Measurements from ENCODE around the gene IL18R1.

Gene IL18R1

DNA sequence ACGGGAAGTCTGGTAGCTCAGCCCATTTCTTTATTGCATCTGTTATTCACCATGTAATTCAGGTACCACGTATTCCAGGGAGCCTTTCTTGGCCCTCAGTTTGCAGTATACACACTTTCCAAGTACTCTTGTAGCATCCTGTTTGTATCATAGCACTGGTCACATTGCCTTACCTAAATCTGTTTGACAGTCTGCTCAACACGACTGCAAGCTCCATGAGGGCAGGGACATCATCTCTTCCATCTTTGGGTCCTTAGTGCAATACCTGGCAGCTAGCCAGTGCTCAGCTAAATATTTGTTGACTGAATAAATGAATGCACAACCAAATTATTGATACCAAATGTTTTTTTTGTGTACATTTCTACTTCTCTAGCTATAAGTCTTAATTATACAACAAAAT lies 11.2 kb upstream of the IL18R1 start:
- TF ChIP-seq CTCF (conservative IDR thresholded peaks at IDR 0.05; ENCODE audit: low read depth, low read length): no peak
- H3K4me3 ChIP-seq (ENCODE audit: low read depth, low read length): no peak overlapping the region
- DNase-seq (ENCODE audit: low read depth): no peak

DNA sequence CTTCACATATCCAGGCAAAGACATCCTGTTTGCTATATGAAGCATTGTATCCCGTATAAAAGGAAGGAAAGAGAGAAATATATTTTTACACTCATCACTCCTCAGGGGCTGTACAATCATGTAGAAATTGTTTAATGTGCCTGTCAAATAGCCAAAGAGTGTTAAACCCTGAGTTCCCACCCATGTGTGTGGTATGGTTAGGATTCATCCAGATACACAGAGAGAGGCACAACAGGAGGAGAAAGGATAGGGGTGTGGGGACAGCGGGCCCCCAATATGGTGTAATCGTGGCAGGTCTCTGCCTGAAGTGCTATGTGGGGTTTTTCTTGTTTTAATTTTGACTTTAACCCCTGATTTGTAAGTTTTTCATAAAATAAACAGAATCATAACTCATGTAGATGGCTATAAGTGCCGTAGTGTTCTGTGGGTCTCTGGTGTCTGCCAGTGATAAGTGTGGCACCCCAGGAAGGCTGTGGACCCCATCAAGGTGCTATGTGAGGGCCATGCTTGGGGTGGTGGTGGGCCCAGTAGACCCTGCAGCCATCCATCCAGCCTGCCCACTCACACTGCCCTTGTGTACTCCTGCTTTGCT lies 10.2 kb upstream of the IL18R1 start:
- DNase-seq (ENCODE audit: low read depth): no peak
- no peak for TF ChIP-seq CTCF (conservative IDR thresholded peaks at IDR 0.05; ENCODE audit: low read depth, low read length)
- no peak overlapping the region for H3K4me3 ChIP-seq (ENCODE audit: low read depth, low read length)

- DNase-seq (ENCODE audit: low read depth): no peak
- no peak overlapping the region for H3K4me3 ChIP-seq (ENCODE audit: low read depth, low read length)
- no peak for TF ChIP-seq CTCF (conservative IDR thresholded peaks at IDR 0.05; ENCODE audit: low read depth, low read length)
Measured at GRCh38 chr2:102346381-102347130, 9.0 kb upstream of the IL18R1 start.

DNA sequence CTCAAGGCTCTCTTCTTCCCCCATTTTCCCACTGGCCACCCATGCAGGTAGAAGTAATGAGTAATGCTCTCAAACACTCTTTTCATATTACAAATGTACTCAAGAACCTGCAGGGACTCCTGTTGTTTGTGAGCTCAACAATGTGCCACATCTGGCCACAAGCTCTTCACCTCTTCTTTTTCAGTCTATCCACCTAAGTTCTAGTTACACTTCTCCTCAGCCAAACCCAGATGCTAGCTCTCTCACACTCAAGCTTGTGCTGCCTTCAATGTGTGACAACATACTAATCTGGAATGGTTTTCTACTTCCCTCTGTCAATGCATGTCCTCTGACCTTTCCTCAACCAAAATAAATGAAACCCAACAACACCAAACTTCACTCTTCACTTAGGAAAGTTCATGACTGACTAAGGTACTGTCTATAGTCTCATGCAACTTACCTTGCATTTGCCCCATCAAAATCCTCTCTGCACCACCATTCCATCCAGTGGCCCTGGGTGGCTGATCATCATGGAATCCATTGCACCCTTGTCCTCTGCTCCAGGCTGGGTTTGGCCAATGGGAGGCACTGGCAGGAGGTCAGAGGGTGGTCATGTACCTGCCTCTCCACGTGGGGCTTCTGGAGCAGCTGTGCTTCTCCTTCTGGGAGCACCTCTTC lies 5.3 kb upstream of the IL18R1 start:
- no peak overlapping the region for H3K4me3 ChIP-seq (ENCODE audit: low read depth, low read length)
- no peak for TF ChIP-seq CTCF (conservative IDR thresholded peaks at IDR 0.05; ENCODE audit: low read depth, low read length)
- no peak for DNase-seq (ENCODE audit: low read depth)

GRCh38 chr2:102356381-102356712 lies 751 bp downstream of the IL18R1 start:
- DNase-seq (ENCODE audit: low read depth): no peak
- H3K4me3 ChIP-seq (ENCODE audit: low read depth, low read length): peak overlapping the region; percentile 85
- TF ChIP-seq CTCF (conservative IDR thresholded peaks at IDR 0.05; ENCODE audit: low read depth, low read length): no peak

DNA sequence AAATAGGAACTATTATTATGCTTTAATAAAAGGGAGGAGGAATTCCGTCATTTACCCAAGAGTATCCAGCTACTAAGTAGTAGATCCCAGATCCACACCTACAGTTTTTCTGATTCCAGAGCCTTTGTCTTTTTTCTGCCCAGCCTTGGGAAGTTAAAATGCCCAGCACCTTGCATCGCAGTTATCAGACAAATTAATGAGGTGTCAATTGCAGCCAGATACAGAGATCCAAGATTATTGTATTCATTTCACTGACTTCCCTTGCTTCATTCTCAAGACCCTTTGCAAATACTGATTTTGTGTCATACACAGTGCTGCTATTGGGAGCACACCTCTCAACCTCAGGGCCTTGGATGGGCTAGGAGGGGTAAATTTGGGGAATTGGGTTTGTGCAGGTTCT lies 1.1 kb downstream of the IL18R1 start:
- H3K4me3 ChIP-seq (ENCODE audit: low read depth, low read length): peak overlapping the region; percentile 85
- DNase-seq (ENCODE audit: low read depth): no peak
- TF ChIP-seq CTCF (conservative IDR thresholded peaks at IDR 0.05; ENCODE audit: low read depth, low read length): no peak
